Gastrocnemius medialis (tissue), 4 donors: Measurements from ENCODE around the gene OGG1. TPM values are rescaled to one million over a fixed set of nuclear protein-coding genes. Genes with fewer than 3 reads are reported as not detected.

ENCODE experiments used
- ATAC-seq, 2 donors: fragments of 150-250 bp; one replicate each; pipeline ENCODE4 v1.9.1; 2016
- DNase-seq, 2 donors: peaks; one replicate each; pipeline ENCODE4 v3.0.0-alpha.2; 2019
- H3K27ac ChIP-seq, 4 donors: fragments of 200-600 bp; sonication (generic); 1 replicate in 1 of 4; 2 replicates in 3 of 4; pipeline ENCODE4 v1.5.1; 2016 to 2018; ENCODE audit warnings: mild to moderate bottlenecking in 2 of 4, moderate library complexity in 1 of 4
- H3K27me3 ChIP-seq, 3 donors: fragments of 200-600 bp; sonication (generic) in 2 of 3; 1 replicate in 1 of 3; 2 replicates in 2 of 3; pipeline versions ENCODE4 v1.5.1 to v1.6.0; 2016 to 2019; ENCODE audit warnings: mild to moderate bottlenecking in 1 of 3, moderate library complexity in 1 of 3
- H3K36me3 ChIP-seq, 2 donors: fragments of 200-600 bp; sonication (generic) in 1 of 2; one replicate each; pipeline ENCODE4 v1.5.1; 2017 to 2018
- H3K4me1 ChIP-seq, 2 donors: fragments of 200-600 bp; sonication (generic) in 1 of 2; one replicate each; pipeline ENCODE4 v1.5.1; 2016 to 2017; ENCODE audit warnings: mild to moderate bottlenecking in 2 of 2
- H3K4me3 ChIP-seq, 4 donors: fragments of 200-600 bp; sonication (generic) in 3 of 4; 1 replicate in 1 of 4; 2 replicates in 3 of 4; pipeline ENCODE4 v1.5.1; 2016 to 2019; ENCODE audit warnings: mild to moderate bottlenecking in 2 of 4
- H3K9me3 ChIP-seq, 3 donors: fragments of 200-600 bp; sonication (generic) in 2 of 3; 1 replicate in 1 of 3; 2 replicates in 2 of 3; pipeline ENCODE4 v1.5.1; 2016 to 2019
- POLR2A ChIP-seq, 2 donors: fragments of 450-650 bp; IDR thresholded peaks; one replicate each; pipeline ENCODE4 v1.6.1; 2017; ENCODE audit warnings: antibody characterized with exemption in 2 of 2, mild to moderate bottlenecking in 2 of 2, moderate library complexity in 2 of 2
- in situ Hi-C, 4 donors: fragments of 200-750 bp; cut with MboI; loops; one replicate each; pipeline versions ENCODE4 v1.15.0 to v1.8.0; 2017; ENCODE audit warnings: low sequenced_read_pairs in 4 of 4
- intact Hi-C: fragments of 100-400 bp; cut with DNase I; formaldehyde crosslinking; loops from one replicate; pipeline ENCODE4 v1.15.1; 2023; ENCODE audit warnings: low total_unique reads
- total RNA-seq, 4 donors: library from RNA; depleted of rRNA; stranded (reverse); fragments of >200 nt; gene quantifications; one replicate each; pipeline versions ENCODE4 v1.1.0 to v1.2.3, GENCODE V29; 2016
- TF ChIP-seq, protein P1 (sequence below), 5 experiments: fragments of 450-650 bp in 3 of 5; fragments of 200-600 bp in 2 of 5; sonication (generic) in 2 of 5; IDR thresholded peaks in 4 of 5; conservative IDR thresholded peaks in 1 of 5; 1 replicate in 4 of 5; 2 replicates in 1 of 5; pipeline ENCODE4 v1.5.1; 2016 to 2019; ENCODE audit warnings: antibody characterized with exemption in 5 of 5, mild to moderate bottlenecking in 3 of 5, moderate library complexity in 3 of 5

Gene OGG1
- total RNA-seq, 4 donors from 2014 or later, result 4.1 to 13.3 (median 7.4) TPM

DNA sequence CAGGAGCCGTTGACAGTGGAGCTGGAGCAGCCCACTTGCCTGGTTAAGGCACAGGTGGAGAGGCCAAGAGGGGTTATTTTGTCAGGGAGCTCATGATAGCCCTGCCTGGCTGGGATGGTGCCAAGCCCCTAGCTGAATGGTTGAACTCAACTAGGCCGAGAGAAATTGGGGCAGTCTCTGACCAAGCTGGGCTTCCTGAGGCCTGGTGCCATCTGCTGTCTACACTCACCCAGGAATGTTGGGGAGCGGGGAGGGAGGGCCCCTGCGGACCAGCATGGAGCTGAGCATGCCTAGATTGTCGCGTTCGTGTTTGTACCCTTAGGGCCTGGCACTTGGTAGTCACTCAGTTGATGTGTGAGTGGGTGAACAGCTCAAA is 17.0 kb upstream of the OGG1 start:
- Histone ChIP-seq H3K27ac (peak overlapping the region; percentile 90 to 99 (median 96)), H3K27me3 (no peaks in the 10 kb centered on the region), H3K4me3 (peak overlapping the region; percentile 87 to 92 (median 90)), H3K9me3 (no peaks in the 10 kb centered on the region), H3K36me3 (peaks cover 0 to 26% of the 10 kb centered on the region in 2 donors), H3K4me1 (peaks cover 16 to 26% of the 10 kb centered on the region in 2 donors)
- DNase-seq (no peak), ATAC-seq (no peak)
- intact Hi-C loops (loop anchor here (5.0 kb wide), 2 partner anchors 60 to 230 kb away; no protein-coding TSS in a partner anchor), in situ Hi-C loops (no loop called here)
- TF ChIP-seq, protein P1, sequence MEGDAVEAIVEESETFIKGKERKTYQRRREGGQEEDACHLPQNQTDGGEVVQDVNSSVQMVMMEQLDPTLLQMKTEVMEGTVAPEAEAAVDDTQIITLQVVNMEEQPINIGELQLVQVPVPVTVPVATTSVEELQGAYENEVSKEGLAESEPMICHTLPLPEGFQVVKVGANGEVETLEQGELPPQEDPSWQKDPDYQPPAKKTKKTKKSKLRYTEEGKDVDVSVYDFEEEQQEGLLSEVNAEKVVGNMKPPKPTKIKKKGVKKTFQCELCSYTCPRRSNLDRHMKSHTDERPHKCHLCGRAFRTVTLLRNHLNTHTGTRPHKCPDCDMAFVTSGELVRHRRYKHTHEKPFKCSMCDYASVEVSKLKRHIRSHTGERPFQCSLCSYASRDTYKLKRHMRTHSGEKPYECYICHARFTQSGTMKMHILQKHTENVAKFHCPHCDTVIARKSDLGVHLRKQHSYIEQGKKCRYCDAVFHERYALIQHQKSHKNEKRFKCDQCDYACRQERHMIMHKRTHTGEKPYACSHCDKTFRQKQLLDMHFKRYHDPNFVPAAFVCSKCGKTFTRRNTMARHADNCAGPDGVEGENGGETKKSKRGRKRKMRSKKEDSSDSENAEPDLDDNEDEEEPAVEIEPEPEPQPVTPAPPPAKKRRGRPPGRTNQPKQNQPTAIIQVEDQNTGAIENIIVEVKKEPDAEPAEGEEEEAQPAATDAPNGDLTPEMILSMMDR (IDR thresholded peaks at IDR 0.05 in 4 of 5, conservative IDR thresholded peaks at IDR 0.05 in 1 of 5), result no peak
- no peak for TF ChIP-seq POLR2A (IDR thresholded peaks at IDR 0.05)

DNA sequence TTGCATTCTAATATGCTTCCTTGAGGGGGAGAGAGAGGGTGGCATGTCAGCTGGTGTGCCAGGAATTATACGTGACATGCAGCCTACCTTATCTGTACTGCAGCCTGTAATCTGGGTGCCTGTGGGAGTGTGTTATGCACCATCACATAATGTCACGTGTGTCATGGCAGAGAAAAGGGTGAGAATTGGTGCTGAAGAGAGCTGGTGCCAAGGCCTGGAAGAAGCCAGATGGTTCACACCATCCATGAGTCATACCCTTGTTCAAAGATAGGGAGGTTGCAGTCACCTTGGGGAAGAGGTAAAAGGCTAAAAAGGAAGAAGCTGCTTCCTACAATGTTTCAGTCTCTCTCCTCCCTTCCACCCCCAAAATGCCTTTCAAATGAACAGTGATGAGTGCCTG is 12.9 kb upstream of the OGG1 start:
- ATAC-seq, result no peak
- Histone ChIP-seq H3K27ac (no peak overlapping the region), H3K36me3 (peaks cover 0 to 67% of the 10 kb centered on the region in 2 donors), H3K9me3 (no peaks in the 10 kb centered on the region), H3K4me3 (no peak overlapping the region), H3K27me3 (no peaks in the 10 kb centered on the region), H3K4me1 (peaks cover 16 to 21% of the 10 kb centered on the region in 2 donors)
- TF ChIP-seq, protein P1 (IDR thresholded peaks at IDR 0.05 in 4 of 5, conservative IDR thresholded peaks at IDR 0.05 in 1 of 5), result no peak
- TF ChIP-seq POLR2A (IDR thresholded peaks at IDR 0.05), result no peak
- in situ Hi-C loops (no loop called here), intact Hi-C loops (no loop called here)
- DNase-seq, result no peak

DNA sequence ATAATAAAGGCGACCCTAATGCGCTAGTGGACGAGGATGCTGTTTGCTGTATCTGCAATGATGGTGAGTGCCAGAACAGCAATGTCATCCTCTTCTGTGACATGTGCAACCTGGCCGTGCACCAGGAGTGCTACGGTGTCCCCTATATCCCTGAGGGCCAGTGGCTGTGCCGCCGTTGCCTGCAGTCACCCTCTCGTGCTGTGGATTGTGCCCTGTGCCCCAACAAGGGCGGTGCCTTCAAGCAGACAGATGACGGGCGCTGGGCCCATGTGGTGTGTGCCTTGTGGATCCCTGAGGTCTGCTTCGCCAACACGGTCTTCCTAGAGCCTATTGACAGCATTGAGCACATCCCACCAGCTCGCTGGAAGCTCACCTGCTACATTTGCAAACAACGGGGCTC is 10.6 kb upstream of the OGG1 start:
- in situ Hi-C loops, result no loop called here
- Histone ChIP-seq H3K27me3 (no peaks in the 10 kb centered on the region), H3K4me3 (no peak overlapping the region), H3K36me3 (peaks cover 0 to 90% of the 10 kb centered on the region in 2 donors), H3K4me1 (peaks cover 0 to 5% of the 10 kb centered on the region in 2 donors), H3K9me3 (no peaks in the 10 kb centered on the region), H3K27ac (no peak overlapping the region)
- intact Hi-C loops, result no loop called here
- DNase-seq (no peak), ATAC-seq (no peak)
- TF ChIP-seq POLR2A (IDR thresholded peaks at IDR 0.05), result no peak

DNA sequence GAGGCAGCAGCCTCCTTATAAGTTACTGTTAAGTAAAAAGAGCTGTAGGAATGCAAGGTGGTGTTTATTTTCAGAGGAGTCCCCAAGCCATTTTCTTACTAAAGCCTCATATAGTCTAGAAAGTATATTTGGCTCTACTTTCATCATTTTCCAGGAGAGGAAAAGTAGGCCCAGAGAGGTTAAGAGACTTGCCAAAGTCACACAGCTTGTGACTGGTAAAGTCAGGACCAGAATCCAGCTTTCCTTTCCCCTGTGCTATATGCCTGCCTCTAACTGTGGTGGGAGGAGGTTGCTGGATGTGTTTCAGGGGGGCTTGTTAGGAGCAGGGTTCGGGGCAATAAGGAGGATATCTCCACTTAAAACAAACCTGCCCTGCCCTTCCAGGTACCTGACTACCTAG is 7.2 kb upstream of the OGG1 start:
- Histone ChIP-seq H3K4me3 (no peak overlapping the region), H3K9me3 (no peaks in the 10 kb centered on the region), H3K27me3 (no peaks in the 10 kb centered on the region), H3K27ac (no peak overlapping the region), H3K36me3 (peaks cover 2 to 100% of the 10 kb centered on the region in 2 donors), H3K4me1 (no peaks in the 10 kb centered on the region)
- intact Hi-C loops, result no loop called here
- TF ChIP-seq, protein P1 (IDR thresholded peaks at IDR 0.05 in 4 of 5, conservative IDR thresholded peaks at IDR 0.05 in 1 of 5), result no peak
- no peak for TF ChIP-seq POLR2A (IDR thresholded peaks at IDR 0.05)
- in situ Hi-C loops, result no loop called here
- DNase-seq (no peak), ATAC-seq (no peak)

DNA sequence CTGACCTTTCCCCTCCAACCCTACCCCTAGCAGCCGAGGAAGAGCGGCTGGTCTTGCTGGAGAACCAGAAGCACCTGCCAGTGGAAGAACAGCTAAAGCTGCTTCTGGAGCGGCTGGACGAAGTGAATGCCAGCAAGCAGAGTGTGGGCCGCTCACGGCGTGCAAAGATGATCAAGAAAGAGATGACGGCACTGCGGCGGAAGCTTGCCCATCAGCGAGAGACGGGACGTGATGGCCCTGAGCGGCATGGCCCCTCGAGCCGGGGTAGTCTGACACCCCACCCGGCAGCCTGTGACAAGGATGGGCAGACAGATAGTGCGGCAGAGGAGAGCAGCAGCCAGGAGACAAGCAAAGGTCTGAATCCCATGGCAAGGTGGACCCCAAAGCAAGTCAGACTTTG is 6.2 kb upstream of the OGG1 start:
- H3K4me1 ChIP-seq, result no peaks in the 10 kb centered on the region
- no peak overlapping the region for H3K27ac ChIP-seq
- no peak for DNase-seq
- H3K27me3 ChIP-seq, result no peaks in the 10 kb centered on the region
- no peak for ATAC-seq
- no peaks in the 10 kb centered on the region for H3K9me3 ChIP-seq
- H3K4me3 ChIP-seq, result no peak overlapping the region
- intact Hi-C loops, result no loop called here
- in situ Hi-C loops, result no loop called here
- peaks cover 2 to 98% of the 10 kb centered on the region in 2 donors for H3K36me3 ChIP-seq
- TF ChIP-seq, protein P1 (IDR thresholded peaks at IDR 0.05 in 4 of 5, conservative IDR thresholded peaks at IDR 0.05 in 1 of 5), result no peak
- TF ChIP-seq POLR2A (IDR thresholded peaks at IDR 0.05), result no peak
